Erythroblast (primary cell): Measurements from ENCODE around the gene AVPI1.
"Not testable (repeated sequence)": the region's sequence is repeated elsewhere in the genome, so short reads cannot be mapped to it uniquely, and the experiment has no call there.

Experiments used
- DNase-seq, 2 experiments: peaks; one replicate each; lab custom pipeline; 2025; lab: John Stamatoyannopoulos, UW
- GATA1 ChIP-seq: IDR thresholded peaks from 2 replicates; pipeline ENCODE4 v1.6.1; 2011; ENCODE audit warnings: low read depth, mild to moderate bottlenecking, control low read depth, low read length, moderate library complexity
- POLR2A ChIP-seq: IDR thresholded peaks from 2 replicates; pipeline ENCODE4 v1.6.1; 2011; ENCODE audit warnings: mild to moderate bottlenecking, low read length

AVPI1 gene

DNA sequence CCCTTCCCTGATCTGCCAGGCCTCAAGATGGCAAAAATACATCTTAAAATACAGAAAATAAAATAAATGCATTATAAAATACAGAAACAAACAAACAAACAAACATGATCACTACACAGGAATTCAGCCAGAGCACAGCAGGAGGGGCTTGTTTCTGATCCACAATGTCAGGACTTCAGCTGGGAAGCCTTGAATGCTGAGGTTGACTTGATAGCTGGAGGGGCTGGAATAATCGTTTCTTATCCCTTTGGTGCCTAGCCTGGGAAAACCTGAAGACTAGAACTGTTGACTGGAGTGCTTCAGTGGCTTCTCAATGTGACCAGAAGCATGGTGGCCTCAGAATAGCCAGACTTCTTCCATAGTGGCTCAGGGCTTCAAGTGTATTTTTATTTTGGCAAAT, 17.3 kb upstream of the AVPI1 start:
- TF ChIP-seq GATA1, result no peak
- TF ChIP-seq POLR2A, result no peak
- no peak for DNase-seq

DNA sequence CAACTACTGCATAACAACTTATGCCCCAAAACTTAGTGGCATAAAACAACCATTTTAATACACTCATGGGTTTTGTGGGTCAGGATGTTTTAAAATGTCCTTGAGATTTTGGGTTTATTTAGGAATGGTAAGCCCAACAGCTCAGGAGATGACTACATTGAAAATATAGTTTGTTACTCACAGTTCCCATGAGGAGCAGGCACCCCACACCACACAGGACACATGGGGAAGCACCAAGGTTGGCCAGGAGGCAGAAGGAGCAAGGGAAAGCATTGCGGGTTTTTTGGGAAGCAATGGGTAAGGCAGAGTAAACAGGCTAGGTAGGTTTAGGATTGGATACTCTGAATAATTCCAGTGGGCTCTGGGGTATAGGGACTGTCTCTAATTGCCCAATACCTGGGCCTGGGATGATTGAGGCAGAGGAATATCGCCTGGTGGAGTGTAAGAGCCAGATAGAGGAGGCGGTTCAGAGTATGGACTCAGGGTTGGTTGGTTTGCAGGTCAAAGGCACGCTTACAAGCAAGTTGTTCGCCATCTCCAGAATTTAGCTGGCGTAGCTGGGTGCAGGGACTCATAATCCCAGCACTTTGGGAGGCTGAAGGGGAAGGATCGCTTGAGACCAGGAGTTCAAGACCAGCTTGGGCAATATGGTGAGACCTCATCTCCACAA, 16.5 kb upstream of the AVPI1 start:
- no peak for DNase-seq
- TF ChIP-seq POLR2A, result no peak
- TF ChIP-seq GATA1, result no peak

DNA sequence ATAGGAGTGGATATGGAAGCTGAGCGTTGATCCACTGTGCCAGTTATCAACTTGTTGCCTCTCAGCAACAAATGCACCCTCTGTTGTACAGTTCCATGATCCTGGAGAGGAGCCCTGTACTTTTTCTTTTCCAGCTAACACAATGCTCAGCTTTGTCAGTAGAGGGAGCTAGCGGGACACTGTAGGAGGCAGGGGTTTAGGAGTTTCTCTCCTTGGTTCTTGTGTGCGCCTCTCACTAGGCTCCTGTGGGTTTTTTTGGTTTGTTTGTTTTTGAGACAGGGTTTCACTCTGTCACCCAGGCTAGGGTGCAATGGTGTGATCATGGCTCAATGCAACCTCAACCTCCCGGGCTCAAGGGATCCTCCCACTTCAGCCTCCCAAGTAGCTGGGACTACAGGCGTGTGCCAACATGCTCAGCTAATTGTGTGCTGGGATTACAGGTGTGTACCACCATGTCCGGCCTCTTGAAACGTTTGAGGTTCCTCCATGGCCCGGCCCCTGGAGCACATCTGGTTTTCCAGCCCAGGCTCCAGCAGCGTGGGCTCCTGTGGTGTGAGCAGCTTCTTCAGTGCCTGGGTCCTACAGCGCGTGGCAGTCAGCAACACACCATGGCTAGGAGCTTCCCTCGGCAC, 14.5 kb upstream of the AVPI1 start:
- peak; percentile 73 to 83 for DNase-seq
- TF ChIP-seq GATA1 (no peak), POLR2A (no peak)

DNA sequence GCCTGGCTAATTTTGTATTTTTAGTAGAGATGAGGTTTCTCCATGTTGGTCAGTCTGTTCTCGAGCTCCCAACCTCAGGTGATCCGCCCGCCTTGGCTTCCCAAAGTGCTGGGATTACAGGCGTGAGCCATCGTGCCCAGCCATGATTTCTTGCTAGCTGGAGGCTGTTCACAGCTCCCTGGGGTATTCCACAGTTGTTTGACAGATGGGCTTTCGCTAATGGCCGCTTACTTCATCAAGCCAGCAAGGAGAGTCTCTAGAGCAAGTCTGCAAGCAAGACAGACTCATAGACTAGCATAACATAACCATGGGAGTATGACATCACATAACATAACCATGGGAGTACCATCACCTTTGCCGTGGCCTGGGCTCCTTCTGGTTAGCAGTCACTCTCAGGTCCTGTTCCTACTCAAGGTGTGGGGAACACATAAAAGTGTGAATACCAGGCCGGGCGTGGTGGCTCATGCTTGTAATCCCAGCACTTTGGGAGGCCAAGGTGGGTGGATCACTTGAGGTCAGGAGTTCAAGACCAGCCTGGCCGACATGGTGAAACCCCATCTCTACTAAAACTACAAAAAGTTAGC, 11.1 kb upstream of the AVPI1 start:
- DNase-seq, result not testable (repeated sequence)

DNA sequence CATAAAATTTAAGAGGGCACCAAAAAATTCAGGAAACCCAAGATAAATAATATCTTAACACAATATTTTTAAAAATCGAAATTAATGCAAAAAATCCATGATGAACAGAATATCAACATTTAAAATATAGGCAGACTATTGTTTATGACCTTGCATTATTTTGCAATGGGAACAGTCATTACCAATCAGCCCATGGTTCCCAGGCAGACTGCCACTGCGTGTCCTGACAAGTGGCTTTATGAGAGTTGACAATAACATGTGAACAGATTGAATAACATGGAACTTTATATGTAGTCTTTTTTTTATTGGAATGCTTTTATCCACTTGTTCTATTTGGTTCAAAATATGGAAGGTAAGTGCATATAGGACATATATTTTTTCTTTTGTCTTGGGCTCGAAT, 3.1 kb upstream of the AVPI1 start:
- TF ChIP-seq GATA1, result no peak
- TF ChIP-seq POLR2A, result peak; percentile 2
- DNase-seq, result no peak

DNA sequence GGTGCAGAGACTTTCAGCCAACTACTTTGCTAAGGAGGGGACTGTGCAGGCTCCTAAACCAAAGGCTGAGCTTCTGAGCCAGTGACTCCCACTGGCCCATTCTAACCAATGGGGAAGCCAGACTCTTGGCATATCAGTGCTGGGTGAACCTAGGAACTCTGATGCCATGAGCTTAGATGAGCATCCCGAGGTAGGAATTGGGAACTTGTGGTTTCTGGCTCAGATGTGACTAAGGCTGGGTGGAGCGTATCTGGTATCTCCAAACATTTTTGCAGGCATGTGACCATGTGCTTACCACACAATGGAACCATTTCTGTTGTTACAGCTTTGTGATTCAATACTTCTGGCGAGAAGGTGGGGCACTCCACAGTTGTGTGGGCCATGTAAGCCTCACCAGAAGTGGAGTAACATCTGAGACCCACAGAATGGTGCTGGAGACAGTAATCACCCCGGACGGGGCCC, 2.5 kb upstream of the AVPI1 start:
- DNase-seq, result peak; percentile 43 to 50

DNA sequence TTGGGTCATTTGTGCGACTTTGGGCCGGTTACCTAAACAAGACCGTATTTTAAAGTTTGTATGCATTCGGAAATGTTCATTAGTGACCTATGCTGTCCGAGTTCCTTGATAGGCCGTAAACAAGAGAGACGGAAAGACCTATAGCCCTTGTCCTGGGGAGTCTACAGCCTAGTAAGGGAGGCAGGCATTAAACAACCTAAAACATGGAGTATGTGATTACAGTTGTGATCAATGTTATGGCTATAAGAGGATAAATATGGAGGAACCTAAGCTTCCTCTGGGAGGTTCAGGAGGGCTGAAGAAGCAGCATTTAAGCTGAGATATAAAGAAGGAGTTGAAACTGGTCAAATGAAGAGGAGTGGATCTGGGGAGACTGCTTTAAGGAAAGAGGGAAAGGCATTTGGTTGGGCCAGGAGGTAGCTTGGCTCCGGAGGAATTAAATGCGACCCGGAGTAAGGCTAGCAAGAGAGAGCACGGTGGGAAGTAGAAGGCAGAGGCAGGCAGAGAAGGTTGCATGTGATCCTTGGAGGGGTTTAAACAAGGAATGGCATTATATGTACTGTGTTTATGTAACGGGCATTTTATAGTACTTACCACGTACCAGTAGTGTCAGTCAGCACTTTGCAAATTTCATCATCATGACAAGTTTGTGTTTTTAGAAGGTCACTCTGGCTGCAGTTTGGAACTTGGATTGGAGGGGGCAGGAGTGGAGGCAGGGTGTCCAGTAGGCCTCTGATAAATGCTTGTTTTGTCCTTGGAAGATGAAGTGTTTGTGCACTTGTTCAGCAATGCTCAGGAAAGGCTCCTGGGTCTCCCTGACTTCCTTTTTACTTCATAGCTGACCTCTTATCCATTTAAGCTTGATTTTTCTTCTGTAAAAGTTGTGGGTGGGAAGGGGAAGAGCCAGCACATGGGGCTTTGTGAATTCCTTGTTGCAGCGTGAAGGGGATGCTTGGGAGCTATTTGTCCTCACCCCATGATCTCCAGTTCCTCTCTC, 1.0 kb upstream of the AVPI1 start:
- peak; percentile 43 to 44 for DNase-seq
- TF ChIP-seq GATA1 (no peak), POLR2A (no peak)

More for the DNA sequence above, 2.5 kb upstream of the AVPI1 start:
- TF ChIP-seq POLR2A (peak; percentile 16), GATA1 (no peak)

DNA sequence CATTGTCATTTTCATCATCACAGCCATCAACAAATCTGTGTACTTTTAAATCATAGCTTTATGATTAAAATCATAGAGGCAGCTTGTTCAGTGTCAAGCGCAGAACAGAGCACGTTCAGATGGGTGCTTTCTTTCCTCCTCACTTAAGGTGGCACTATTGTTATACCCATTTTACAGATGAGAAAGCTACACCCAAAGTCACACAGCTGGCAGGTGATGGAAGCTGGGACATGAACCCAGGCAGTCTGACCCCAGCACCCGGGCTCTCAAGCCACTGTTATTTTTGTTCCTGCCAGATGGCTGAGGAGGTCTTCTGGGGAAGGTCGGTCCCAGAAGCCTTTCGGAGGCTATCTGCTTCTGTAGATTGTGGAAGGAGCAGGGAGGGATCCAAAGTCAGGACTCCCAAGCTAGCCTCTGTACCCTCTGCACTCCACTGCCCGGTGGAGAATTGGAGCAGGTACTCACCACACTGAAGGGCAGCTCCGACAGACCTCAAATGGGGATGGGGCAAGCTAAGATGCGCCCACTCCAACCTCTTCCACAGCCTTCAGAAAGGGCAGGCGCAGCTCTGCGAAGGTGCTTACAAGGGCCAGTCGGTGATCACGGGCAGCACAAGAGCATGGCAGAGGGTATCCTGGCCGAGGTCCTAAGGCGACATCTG, 610 bp downstream of the AVPI1 start:
- TF ChIP-seq GATA1 (no peak), POLR2A (no peak)
- DNase-seq, result peak in 1 of 2 experiments; percentile 44

DNA sequence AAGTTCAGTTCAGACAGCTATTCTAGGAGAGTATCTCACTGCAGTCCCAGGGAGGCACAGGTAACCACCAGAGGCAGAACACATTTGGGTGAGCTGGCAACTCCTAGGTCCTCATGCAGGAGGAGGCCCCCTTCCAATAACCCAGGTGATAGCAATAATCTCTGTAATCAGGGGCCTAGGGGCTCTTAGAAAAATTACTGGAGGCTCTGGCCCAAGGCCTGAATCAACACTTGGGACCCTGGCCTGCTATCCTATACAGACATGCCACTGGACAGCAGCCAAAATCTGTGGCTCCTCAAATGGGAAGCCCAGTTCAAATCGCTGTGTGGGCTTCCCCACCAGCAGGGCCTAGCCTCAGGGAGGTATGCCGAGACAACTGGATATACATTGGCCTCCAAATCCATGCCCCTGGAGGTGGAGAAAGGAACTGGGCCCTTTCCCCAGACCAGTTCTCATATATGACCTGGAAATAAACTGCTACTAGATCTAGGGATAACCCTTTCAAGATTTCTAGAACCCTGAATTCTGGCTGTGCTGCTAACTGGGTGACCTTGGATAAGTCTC, 1.6 kb downstream of the AVPI1 start:
- no peak for TF ChIP-seq GATA1
- TF ChIP-seq POLR2A, result no peak
- peak; percentile 47 to 52 for DNase-seq

DNA sequence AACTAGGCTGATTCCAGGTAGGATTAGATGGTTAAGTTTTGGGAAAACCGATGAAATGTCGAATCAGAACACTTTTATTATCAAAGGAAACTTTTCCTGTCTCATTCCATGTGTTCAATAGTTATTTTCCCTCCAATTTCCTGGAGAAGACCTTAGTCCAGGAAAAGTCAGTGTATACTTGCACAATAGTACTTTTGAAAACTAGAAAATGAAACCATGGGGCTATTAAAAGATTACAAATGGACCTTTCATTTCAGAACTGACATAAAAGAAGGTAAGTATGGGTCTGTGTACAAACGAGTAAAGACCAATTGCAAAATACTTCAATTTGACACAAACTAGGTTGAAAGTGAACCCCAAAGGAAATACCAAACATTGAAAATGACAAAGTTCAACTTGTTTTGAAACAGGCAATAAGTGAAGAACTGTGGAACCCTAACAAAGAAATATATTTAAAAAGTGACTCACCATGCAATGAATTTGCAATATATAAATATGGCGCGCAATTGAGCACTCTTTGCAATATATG, 2.1 kb downstream of the AVPI1 start:
- peak in 1 of 2 experiments; percentile 52 for DNase-seq
- TF ChIP-seq POLR2A, result no peak
- TF ChIP-seq GATA1, result no peak

DNA sequence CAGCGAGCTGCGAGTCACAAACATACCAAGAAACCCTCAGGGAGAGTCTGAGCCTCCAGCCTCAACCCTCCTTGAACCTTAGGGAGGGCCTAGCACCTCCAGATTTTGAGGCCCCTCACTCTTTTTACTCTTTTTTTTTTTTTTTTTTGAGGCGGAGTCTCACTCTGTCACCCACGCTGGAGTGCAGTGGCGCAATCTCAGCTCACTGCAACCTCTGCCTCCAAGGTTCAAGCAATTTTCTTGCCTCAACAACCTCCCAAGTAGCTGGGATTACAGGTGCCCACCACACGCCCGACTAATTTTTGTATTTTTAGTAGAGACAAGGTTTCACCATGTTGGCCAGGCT, 2.7 kb downstream of the AVPI1 start:
- not testable (repeated sequence) for DNase-seq

DNA sequence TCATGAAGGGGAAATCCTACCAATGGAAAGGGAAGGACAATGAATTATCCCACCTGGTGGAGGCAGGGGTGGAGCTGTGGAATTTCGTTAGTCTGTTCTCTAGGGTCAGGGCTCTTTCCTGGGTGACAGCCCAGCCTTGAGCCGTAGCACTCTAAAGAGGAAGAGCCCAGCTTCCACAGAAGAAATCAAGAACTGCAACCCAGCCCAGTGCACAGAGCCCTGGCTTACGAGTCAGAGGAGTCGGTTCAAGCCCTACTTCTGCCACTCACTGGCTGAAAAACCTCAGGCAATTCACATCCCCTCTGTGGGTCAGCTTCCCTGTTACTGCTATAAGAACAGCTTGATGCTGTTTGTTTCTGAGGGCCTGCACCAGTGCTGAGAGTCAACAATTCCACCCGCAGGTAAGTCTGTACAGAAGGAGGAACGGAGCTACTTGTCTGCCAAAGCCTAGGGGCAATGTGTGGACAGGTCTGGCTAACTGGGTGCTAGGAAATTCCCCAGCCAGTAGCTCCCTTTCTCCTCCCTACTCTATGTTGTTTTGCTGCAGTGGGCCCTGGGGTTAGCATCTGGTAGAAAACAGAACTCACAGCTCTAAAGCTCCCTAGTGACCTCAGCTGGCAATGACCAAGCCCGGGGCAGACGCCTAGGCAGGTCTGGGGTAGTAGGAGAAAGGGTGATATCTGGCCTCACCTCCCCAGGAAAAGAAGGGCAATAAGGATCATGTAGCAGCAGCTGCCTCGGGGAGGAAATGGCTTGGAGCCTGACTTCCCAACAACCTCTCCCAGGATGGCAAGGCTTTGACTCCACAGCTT, 3.3 kb downstream of the AVPI1 start:
- TF ChIP-seq POLR2A (no peak), GATA1 (no peak)
- peak in 1 of 2 experiments; percentile 26 for DNase-seq
